GM12872 (cell line): ENCODE measurements around the gene SIDT2.
A peak's percentile ranks its signal among the peaks of the same experiment; 100 is the strongest.

Source experiments
- TF ChIP-seq, protein P1 (sequence below): IDR thresholded peaks from 3 replicates; pipeline ENCODE4 v1.5.1; 2011; ENCODE audit warnings: low read depth, mild to moderate bottlenecking, low read length, moderate library complexity; ENCODE audit not compliant: insufficient read depth

Gene SIDT2

GRCh38 chr11:117177534-117178209, 871 bp upstream of the SIDT2 start:
- TF ChIP-seq, protein P1, sequence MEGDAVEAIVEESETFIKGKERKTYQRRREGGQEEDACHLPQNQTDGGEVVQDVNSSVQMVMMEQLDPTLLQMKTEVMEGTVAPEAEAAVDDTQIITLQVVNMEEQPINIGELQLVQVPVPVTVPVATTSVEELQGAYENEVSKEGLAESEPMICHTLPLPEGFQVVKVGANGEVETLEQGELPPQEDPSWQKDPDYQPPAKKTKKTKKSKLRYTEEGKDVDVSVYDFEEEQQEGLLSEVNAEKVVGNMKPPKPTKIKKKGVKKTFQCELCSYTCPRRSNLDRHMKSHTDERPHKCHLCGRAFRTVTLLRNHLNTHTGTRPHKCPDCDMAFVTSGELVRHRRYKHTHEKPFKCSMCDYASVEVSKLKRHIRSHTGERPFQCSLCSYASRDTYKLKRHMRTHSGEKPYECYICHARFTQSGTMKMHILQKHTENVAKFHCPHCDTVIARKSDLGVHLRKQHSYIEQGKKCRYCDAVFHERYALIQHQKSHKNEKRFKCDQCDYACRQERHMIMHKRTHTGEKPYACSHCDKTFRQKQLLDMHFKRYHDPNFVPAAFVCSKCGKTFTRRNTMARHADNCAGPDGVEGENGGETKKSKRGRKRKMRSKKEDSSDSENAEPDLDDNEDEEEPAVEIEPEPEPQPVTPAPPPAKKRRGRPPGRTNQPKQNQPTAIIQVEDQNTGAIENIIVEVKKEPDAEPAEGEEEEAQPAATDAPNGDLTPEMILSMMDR: no peak

DNA sequence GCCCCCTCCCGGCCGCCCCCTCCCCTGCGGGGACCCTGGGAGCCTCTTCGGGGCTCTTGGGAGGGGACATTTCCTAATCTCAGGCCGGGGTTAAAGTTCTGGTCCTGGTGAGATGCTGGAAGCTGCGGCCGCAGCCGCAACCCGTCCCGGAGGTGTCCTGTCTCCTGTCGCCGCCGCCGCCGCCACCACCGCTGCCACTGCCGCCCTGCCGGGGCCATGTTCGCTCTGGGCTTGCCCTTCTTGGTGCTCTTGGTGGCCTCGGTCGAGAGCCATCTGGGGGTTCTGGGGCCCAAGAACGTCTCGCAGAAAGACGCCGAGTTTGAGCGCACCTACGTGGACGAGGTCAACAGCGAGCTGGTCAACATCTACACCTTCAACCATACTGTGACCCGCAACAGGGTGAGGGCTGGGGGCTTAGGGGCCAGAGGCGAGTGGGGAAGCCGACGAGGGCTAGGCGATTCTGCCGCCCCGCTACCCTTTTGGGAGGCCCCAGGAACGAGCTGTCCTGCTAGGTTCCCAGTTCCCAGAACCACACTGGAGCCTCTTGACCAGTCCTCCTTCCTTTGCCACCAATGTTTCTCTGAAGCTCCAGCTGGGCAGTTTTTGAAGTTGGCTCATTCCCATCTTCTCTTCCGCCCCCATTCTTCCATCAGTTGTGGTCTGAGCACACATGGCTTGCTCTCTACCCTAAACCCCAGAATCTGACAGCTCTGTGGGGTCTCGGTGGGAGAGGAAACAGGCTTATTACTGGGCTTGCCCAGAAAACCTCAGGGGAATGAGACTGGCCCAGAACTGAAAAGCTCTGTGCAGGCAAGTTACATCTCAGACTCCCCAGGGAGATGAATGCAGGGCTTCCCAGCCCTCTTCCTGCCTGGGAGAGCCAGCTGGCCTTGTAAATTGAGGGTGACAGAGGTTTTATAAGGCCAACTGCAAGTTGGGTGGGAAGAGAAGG, 781 bp downstream of the SIDT2 start:
- TF ChIP-seq, protein P1: no peak

- TF ChIP-seq, protein P1: no peak
Measured at GRCh38 chr11:117180020-117180419, 1.5 kb downstream of the SIDT2 start.

GRCh38 chr11:117180661-117181585, 2.4 kb downstream of the SIDT2 start:
- TF ChIP-seq, protein P1: peak; percentile 96

GRCh38 chr11:117181586-117182550, 3.3 kb downstream of the SIDT2 start:
- TF ChIP-seq, protein P1: no peak

GRCh38 chr11:117182551-117182935, 4.0 kb downstream of the SIDT2 start:
- TF ChIP-seq, protein P1: no peak
